ENCODE results near the gene CYP2C9. TPM values are rescaled to one million over a fixed set of nuclear protein-coding genes. Genes with fewer than 3 reads are reported as not detected.

Gene CYP2C9
- not detected in 2 replicates for total RNA-seq

DNA sequence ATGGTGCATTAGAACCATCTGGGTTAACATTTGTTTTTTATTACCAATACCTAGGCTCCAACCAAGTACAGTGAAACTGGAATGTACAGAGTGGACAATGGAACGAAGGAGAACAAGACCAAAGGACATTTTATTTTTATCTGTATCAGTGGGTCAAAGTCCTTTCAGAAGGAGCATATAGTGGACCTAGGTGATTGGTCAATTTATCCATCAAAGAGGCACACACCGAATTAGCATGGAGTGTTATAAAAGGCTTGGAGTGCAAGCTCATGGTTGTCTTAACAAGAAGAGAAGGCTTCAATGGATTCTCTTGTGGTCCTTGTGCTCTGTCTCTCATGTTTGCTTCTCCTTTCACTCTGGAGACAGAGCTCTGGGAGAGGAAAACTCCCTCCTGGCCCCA, at the start of gene CYP2C9:
Gene CYP2C9, plus strand, starts transcription at position 276 of the 400 bp plus-strand sequence. Its CDS starts 25 bp downstream, at position 301.

Small RNAs within 50 kb of the gene (small RNA-seq; reads per million reads assigned to genes)
- not detected for gene CYP2C60P

Other genes starting within 250 kb of the CYP2C9 start
- not detected in 2 replicates for gene CYP2C19, start 176.0 kb upstream of the CYP2C9 start, total RNA-seq
- gene CYP2C8, start 130.8 kb downstream of the CYP2C9 start, total RNA-seq: not detected in 2 replicates